B cell (primary cell): Measurements from ENCODE around the gene LRRC39.

ENCODE experiments used
- EZH2 ChIP-seq: IDR thresholded peaks from 2 replicates; pipeline ENCODE4 v1.6.1; 2012; ENCODE audit warnings: borderline replicate concordance, low read depth, mild to moderate bottlenecking, moderate library complexity, low read length; ENCODE audit not compliant: insufficient read depth, poor library complexity, severe bottlenecking
- TF ChIP-seq, protein P1 (sequence below): fragments of 200-600 bp; IDR thresholded peaks from one replicate; pipeline ENCODE4 v1.8.0; 2022; ENCODE audit warnings: antibody characterized with exemption, mild to moderate bottlenecking

DNA sequence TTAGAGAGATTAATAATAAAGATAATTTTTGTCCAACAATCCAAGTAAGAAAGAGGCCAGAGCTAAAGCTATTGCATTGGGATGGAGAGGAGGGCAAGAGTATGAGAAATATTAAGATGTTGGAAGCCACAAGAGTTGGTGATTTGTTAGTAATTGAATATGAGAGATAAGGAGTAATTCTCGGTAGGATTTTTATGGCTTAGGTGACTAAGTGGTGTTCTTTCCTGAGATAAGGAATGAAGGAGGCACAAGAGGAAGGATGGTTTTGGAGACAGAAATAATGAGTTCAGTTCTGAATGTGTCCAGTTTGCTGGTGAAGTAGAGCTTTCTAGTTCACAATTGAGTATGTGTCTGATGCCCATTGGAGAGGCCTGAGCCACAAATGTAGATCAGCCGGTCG lies 35.7 kb downstream of the LRRC39 start:
- TF ChIP-seq, protein P1, sequence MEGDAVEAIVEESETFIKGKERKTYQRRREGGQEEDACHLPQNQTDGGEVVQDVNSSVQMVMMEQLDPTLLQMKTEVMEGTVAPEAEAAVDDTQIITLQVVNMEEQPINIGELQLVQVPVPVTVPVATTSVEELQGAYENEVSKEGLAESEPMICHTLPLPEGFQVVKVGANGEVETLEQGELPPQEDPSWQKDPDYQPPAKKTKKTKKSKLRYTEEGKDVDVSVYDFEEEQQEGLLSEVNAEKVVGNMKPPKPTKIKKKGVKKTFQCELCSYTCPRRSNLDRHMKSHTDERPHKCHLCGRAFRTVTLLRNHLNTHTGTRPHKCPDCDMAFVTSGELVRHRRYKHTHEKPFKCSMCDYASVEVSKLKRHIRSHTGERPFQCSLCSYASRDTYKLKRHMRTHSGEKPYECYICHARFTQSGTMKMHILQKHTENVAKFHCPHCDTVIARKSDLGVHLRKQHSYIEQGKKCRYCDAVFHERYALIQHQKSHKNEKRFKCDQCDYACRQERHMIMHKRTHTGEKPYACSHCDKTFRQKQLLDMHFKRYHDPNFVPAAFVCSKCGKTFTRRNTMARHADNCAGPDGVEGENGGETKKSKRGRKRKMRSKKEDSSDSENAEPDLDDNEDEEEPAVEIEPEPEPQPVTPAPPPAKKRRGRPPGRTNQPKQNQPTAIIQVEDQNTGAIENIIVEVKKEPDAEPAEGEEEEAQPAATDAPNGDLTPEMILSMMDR, result no peak
- TF ChIP-seq EZH2, result no peak
